Measurements from ENCODE around the gene SLC25A21.

GRCh38 chr14:36950812-36951211 lies 221.6 kb downstream of the SLC25A21 start:
- TF ChIP-seq CTCF (IDR thresholded peaks at IDR 0.05) (no peak), POLR2A (IDR thresholded peaks at IDR 0.05) (no peak), EP300 (IDR thresholded peaks at IDR 0.05) (no peak), POLR2AphosphoS5 (IDR thresholded peaks at IDR 0.05) (no peak)

Data from stomach (tissue), 4 donors.